OCI-LY1 (cell line): ENCODE results near the gene GIT2.

Source experiments
- EZH2 ChIP-seq: fragments of 200-600 bp; sonication (generic), shearing (Covaris generic); IDR thresholded peaks from 2 replicates; pipeline ENCODE4 v1.8.0; 2017; ENCODE audit warnings: borderline replicate concordance, mixed run types, mild to moderate bottlenecking, antibody characterized with exemption, low read length, moderate library complexity, mixed read lengths
- TF ChIP-seq, protein P1 (sequence below): fragments of 200-600 bp; sonication (generic), shearing (Covaris generic); IDR thresholded peaks from 2 replicates; pipeline ENCODE4 v1.5.1; 2017; ENCODE audit warnings: mild to moderate bottlenecking, antibody characterized with exemption, low read length, moderate library complexity, mixed read lengths

DNA sequence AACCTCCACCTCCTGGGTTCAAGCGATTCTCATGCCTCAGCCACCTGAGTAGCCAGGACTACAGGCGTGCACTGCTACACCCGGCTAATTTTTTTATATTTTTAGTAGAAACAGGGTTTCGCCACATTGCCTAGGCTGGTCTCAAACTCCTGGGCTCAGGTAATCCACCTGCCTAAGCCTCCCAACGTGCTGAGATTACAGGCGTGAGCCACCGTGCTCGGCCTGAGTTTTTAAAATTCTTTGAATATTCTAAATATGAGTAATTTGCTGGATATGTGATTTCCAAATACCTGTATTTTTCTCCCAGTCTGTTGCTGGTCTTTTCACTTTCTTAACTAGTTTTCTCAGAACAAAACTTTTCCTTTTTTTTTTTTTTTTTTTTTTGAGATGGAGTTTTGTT is 27.4 kb downstream of the GIT2 start:
- TF ChIP-seq EZH2: no peak
- TF ChIP-seq, protein P1, sequence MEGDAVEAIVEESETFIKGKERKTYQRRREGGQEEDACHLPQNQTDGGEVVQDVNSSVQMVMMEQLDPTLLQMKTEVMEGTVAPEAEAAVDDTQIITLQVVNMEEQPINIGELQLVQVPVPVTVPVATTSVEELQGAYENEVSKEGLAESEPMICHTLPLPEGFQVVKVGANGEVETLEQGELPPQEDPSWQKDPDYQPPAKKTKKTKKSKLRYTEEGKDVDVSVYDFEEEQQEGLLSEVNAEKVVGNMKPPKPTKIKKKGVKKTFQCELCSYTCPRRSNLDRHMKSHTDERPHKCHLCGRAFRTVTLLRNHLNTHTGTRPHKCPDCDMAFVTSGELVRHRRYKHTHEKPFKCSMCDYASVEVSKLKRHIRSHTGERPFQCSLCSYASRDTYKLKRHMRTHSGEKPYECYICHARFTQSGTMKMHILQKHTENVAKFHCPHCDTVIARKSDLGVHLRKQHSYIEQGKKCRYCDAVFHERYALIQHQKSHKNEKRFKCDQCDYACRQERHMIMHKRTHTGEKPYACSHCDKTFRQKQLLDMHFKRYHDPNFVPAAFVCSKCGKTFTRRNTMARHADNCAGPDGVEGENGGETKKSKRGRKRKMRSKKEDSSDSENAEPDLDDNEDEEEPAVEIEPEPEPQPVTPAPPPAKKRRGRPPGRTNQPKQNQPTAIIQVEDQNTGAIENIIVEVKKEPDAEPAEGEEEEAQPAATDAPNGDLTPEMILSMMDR: no peak
